A549 (cell line): Measurements from ENCODE around the gene MAST3. TPM values are rescaled to one million over a fixed set of nuclear protein-coding genes. Genes with fewer than 3 reads are reported as not detected.

Experiments
- ATAC-seq, 2 experiments: fragments of 200-7000 bp in 1 of 2; fragments of >200 bp in 1 of 2; cut with Nextera tagmentation in 1 of 2; cut with Tn5 transposase in 1 of 2; 3 replicates each; pipeline versions ENCODE4 v1.8.0 to v1.9.1; 2018 to 2020; ENCODE audit warnings: mild to moderate bottlenecking in 1 of 2, moderate library complexity in 1 of 2
- CTCF ChIA-PET: fragments of 300-600 bp; sonication (Branson Sonifier 250); formaldehyde crosslinking; extraction: SDS; loops from one replicate; lab custom pipeline; 2021; ENCODE audit warnings: antibody characterized with exemption, inconsistent platforms; lab: Yijun Ruan, JAX
- POLR2A ChIA-PET: fragments of 350-600 bp; formaldehyde crosslinking; extraction: SDS; loops from one replicate; lab custom pipeline; 2021; ENCODE audit warnings: antibody characterized with exemption, inconsistent platforms; lab: Yijun Ruan, JAX
- DNase-seq, 2 experiments: peaks; one replicate each; pipeline versions ENCODE4 v3.0.0 to v3.0.0-alpha.2; 2011 to 2016; ENCODE audit warnings: low read depth in 1 of 2, low spot score in 1 of 2
- FAIRE-seq: peaks from 2 replicates; lab custom pipeline; 2011; peaks lifted over from hg19 to GRCh38; lab: Jason Lieb, UNC
- H3K27ac ChIP-seq, 2 experiments: fragments of >200 bp; sonication (Bioruptor Twin); formaldehyde crosslinking; 3 replicates each; pipeline ENCODE4 v1.5.1; 2016 to 2017
- H3K4me1 ChIP-seq: fragments of >200 bp; sonication (Bioruptor Twin); formaldehyde crosslinking; 3 replicates; pipeline ENCODE4 v1.6.1; 2016
- H3K4me2 ChIP-seq: fragments of >200 bp; sonication (Bioruptor Twin); formaldehyde crosslinking; 3 replicates; pipeline ENCODE4 v1.6.1; 2016
- H3K4me3 ChIP-seq: fragments of >200 bp; sonication (Bioruptor Twin); formaldehyde crosslinking; 3 replicates; pipeline ENCODE4 v1.5.1; 2016
- H3K9me3 ChIP-seq: fragments of >200 bp; sonication (Bioruptor Twin); formaldehyde crosslinking; 3 replicates; pipeline ENCODE4 v1.6.1; 2016
- BHLHE40 ChIP-seq: IDR thresholded peaks from 2 replicates; pipeline ENCODE4 v1.6.1; 2012; ENCODE audit warnings: low read depth, low read length, inconsistent platforms
- CBX2 ChIP-seq: fragments of 200-600 bp; sonication (generic); IDR thresholded peaks from 2 replicates; pipeline ENCODE4 v1.6.1; 2016; ENCODE audit warnings: low read depth, mild to moderate bottlenecking, borderline replicate concordance
- CBX8 ChIP-seq: fragments of 200-600 bp; sonication (generic); IDR thresholded peaks from 2 replicates; pipeline ENCODE4 v1.6.1; 2016
- CEBPB ChIP-seq, 2 experiments: fragments of >200 bp in 1 of 2; sonication (Bioruptor Twin) in 1 of 2; formaldehyde crosslinking in 1 of 2; IDR thresholded peaks; 2 replicates each; pipeline ENCODE4 v1.6.1; 2012 to 2016
- CHD4 ChIP-seq: fragments of 200-600 bp; sonication (generic); IDR thresholded peaks from 2 replicates; pipeline ENCODE4 v1.6.1; 2016; ENCODE audit warnings: antibody characterized with exemption, mild to moderate bottlenecking, borderline replicate concordance
- EHF ChIP-seq: fragments of 250-450 bp; sonication (Bioruptor Pico); IDR thresholded peaks from 2 replicates; pipeline ENCODE4 v1.5.0; 2020; ENCODE audit warnings: mild to moderate bottlenecking
- EHMT2 ChIP-seq: fragments of 200-600 bp; sonication (generic); IDR thresholded peaks from 2 replicates; pipeline ENCODE4 v1.6.1; 2016; ENCODE audit warnings: antibody characterized with exemption, low read depth, mild to moderate bottlenecking, moderate library complexity
- ESRRA ChIP-seq: fragments of 150-350 bp; IDR thresholded peaks from 2 replicates; pipeline ENCODE4 v1.6.1; 2014; ENCODE audit warnings: mild to moderate bottlenecking, low read length, borderline replicate concordance
- GATA3 ChIP-seq: IDR thresholded peaks from 2 replicates; pipeline ENCODE4 v1.6.1; 2012; ENCODE audit warnings: borderline replicate concordance
- HDAC2 ChIP-seq: fragments of 200-600 bp; sonication (generic); IDR thresholded peaks from 2 replicates; pipeline ENCODE4 v1.6.1; 2016
- HOXB13 ChIP-seq: fragments of 250-450 bp; sonication (Bioruptor Pico); IDR thresholded peaks from 2 replicates; pipeline ENCODE4 v1.5.0; 2020; ENCODE audit warnings: low read depth, mild to moderate bottlenecking, moderate library complexity
- JUN ChIP-seq, 2 experiments: fragments of >200 bp; sonication (Bioruptor Twin); formaldehyde crosslinking; IDR thresholded peaks; 2 replicates in 1 of 2; 3 replicates in 1 of 2; pipeline ENCODE4 v1.6.1; 2016 to 2017
- JUNB ChIP-seq: fragments of >200 bp; sonication (Bioruptor Twin); formaldehyde crosslinking; IDR thresholded peaks from 2 replicates; pipeline ENCODE4 v1.6.1; 2016
- KDM1A ChIP-seq: fragments of 200-600 bp; sonication (generic); IDR thresholded peaks from 2 replicates; pipeline ENCODE4 v1.6.1; 2016; ENCODE audit warnings: low read depth, mild to moderate bottlenecking
- MYC ChIP-seq: IDR thresholded peaks from 2 replicates; pipeline ENCODE4 v1.6.1; 2012; ENCODE audit warnings: mild to moderate bottlenecking, inconsistent platforms, low read length, improper control_type of control experiment, borderline replicate concordance
- NPAS2 ChIP-seq: fragments of 250-450 bp; sonication (Bioruptor Pico); IDR thresholded peaks from 2 replicates; pipeline ENCODE4 v1.8.0; 2022; ENCODE audit warnings: mild to moderate bottlenecking, moderate library complexity, borderline replicate concordance
- NR3C1 ChIP-seq: fragments of >200 bp; sonication (Bioruptor Twin); formaldehyde crosslinking; IDR thresholded peaks from 3 replicates; pipeline ENCODE4 v1.6.1; 2017
- POLR2AphosphoS2 ChIP-seq: conservative IDR thresholded peaks from 2 replicates; pipeline ENCODE4 v1.6.1; 2012; ENCODE audit warnings: low read length, improper control_type of control experiment, inconsistent platforms
- RARB ChIP-seq: fragments of 250-450 bp; sonication (Bioruptor Pico); IDR thresholded peaks from 2 replicates; pipeline ENCODE4 v1.8.0; 2021; ENCODE audit warnings: mild to moderate bottlenecking, moderate library complexity
- TFCP2L1 ChIP-seq: fragments of 250-450 bp; sonication (Bioruptor Pico); IDR thresholded peaks from 2 replicates; pipeline ENCODE4 v1.5.0; 2021; ENCODE audit warnings: mild to moderate bottlenecking
- ZFP36 ChIP-seq: fragments of 450-650 bp; IDR thresholded peaks from 2 replicates; pipeline ENCODE4 v1.6.1; 2014; ENCODE audit warnings: borderline replicate concordance; ENCODE audit not compliant: partially characterized antibody
- ZNF302 ChIP-seq: fragments of 250-450 bp; sonication (Bioruptor Pico); IDR thresholded peaks from 2 replicates; pipeline ENCODE4 v1.9.0; 2021; ENCODE audit warnings: inconsistent platforms, mild to moderate bottlenecking, moderate library complexity
- WGBS: methylation state at CpG from one replicate; pipeline ENCODE4 v1.1.6; 2017; ENCODE audit errors: missing lambda C conversion rate; 5-methylcytosine and 5-hydroxymethylcytosine counted together
- polyA plus RNA-seq, 4 experiments: library from polyadenylated mRNA; depleted of rRNA in 3 of 4; stranded (reverse); fragments of >200 nt; fragmentation: RNase III in 1 of 4; extraction: RNeasy Plus Mini Kit Qiagen cat#74134 plus additional on column Dnase treatment in 1 of 4; gene quantifications; 2 replicates in 3 of 4; 3 replicates in 1 of 4; pipeline ENCODE4 v1.2.3, GENCODE V29; 2011 to 2017
- TF ChIP-seq, protein P1 (sequence below): IDR thresholded peaks from 2 replicates; pipeline ENCODE4 v1.6.1; 2012
- TF ChIP-seq, protein P2 (sequence below): fragments of 450-650 bp; IDR thresholded peaks from 2 replicates; pipeline ENCODE4 v1.6.1; 2014; ENCODE audit warnings: antibody characterized with exemption
- TF ChIP-seq, protein P3 (sequence below): fragments of >200 bp; sonication (Bioruptor Twin); formaldehyde crosslinking; IDR thresholded peaks from 3 replicates; pipeline ENCODE4 v1.6.1; 2016

The MAST3 gene
- polyA plus RNA-seq, 2 of the 4 experiments (the other 2 are of a cell fraction): 1.3 to 2.5 TPM

DNA sequence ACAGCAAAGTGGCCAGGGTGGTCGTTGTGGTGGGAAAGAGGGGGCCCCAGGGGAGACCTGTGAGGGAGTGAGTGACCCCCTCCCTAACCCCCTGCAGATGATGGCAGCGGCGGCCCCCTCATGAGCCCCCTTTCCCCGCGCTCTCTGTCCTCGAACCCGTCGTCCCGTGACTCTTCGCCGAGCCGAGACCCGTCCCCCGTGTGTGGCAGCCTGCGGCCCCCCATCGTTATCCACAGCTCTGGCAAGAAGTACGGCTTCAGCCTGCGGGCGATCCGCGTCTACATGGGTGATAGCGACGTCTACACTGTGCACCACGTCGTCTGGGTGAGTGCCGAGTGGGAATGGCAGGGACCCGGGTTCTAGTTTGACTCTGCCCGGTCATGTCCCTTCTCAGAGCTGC is 47.3 kb downstream of the MAST3 start:
- TF ChIP-seq NR3C1: no peak
- TF ChIP-seq, protein P1, sequence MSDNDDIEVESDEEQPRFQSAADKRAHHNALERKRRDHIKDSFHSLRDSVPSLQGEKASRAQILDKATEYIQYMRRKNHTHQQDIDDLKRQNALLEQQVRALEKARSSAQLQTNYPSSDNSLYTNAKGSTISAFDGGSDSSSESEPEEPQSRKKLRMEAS: no peak
- TF ChIP-seq BHLHE40: no peak
- TF ChIP-seq ESRRA: no peak
- TF ChIP-seq HOXB13: no peak
- no peak for TF ChIP-seq ZNF302
- no peak for TF ChIP-seq CBX2
- no peak for TF ChIP-seq GATA3
- TF ChIP-seq POLR2AphosphoS2: no peak
- TF ChIP-seq KDM1A: no peak
- TF ChIP-seq, protein P2, sequence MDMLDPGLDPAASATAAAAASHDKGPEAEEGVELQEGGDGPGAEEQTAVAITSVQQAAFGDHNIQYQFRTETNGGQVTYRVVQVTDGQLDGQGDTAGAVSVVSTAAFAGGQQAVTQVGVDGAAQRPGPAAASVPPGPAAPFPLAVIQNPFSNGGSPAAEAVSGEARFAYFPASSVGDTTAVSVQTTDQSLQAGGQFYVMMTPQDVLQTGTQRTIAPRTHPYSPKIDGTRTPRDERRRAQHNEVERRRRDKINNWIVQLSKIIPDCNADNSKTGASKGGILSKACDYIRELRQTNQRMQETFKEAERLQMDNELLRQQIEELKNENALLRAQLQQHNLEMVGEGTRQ: no peak
- TF ChIP-seq EHF (CRISPR knock-in tag): no peak
- no peak for TF ChIP-seq CHD4
- no peak for TF ChIP-seq CBX8
- no peak for TF ChIP-seq JUNB
- no peak for TF ChIP-seq NPAS2 (CRISPR knock-in tag)
- FAIRE-seq (no peak), ATAC-seq (no peak), DNase-seq (no peak)
- H3K27ac ChIP-seq: no peak overlapping the region
- H3K9me3 ChIP-seq: no peaks in the 10 kb centered on the region
- H3K4me3 ChIP-seq: no peak overlapping the region
- no peaks in the 10 kb centered on the region for H3K4me1 ChIP-seq
- CTCF ChIA-PET: interaction anchor here (1.0 to 1.5 kb wide), 5 partner anchors 32 to 134 kb away, joined by 3 to 6 read pairs (median 3); no protein-coding TSS in a partner anchor
- POLR2A ChIA-PET: no interaction called here
- H3K4me2 ChIP-seq: no peak overlapping the region
- WGBS: 94% methylated on average over 27 of the region's 28 CpGs

DNA sequence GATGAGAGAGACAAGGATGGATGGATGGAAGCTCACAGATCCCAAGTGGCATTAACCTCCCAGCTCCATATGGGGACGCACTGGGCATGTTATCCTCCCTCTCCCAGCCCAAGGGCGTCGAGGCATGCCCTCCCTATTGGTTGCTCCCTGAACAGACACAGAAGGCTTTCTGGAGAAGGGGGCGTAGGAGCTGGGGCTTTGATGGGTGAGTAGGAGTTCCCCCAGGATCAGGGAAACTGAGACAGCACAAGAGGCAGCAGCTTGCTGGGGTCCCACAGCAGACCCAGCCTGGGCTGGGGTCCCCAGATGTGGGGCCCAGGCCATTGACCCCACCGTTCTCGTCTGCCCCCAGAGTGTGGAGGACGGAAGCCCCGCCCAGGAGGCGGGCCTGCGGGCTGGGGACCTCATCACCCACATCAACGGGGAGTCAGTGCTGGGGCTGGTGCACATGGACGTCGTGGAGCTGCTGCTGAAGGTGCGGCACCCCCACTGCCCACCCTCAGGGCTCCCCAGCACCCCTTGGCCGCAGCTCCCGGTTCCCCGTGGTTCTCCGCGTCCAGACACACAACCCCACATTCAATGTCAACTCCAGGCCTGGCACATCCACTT is 47.9 kb downstream of the MAST3 start:
- H3K9me3 ChIP-seq: no peaks in the 10 kb centered on the region
- no peak overlapping the region for H3K4me2 ChIP-seq
- ChIA-PET POLR2A (no interaction called here), CTCF (interaction anchor here (1.2 to 1.5 kb wide), 4 partner anchors 32 to 134 kb away, joined by 3 to 6 read pairs (median 3); no protein-coding TSS in a partner anchor)
- TF ChIP-seq CEBPB (IDR thresholded peaks at IDR 0.05): no peak
- TF ChIP-seq JUN (IDR thresholded peaks at IDR 0.05): no peak
- no peak for TF ChIP-seq RARB (CRISPR knock-in tag)
- no peak for TF ChIP-seq TFCP2L1 (CRISPR knock-in tag)
- TF ChIP-seq ZFP36: no peak
- no peak for TF ChIP-seq MYC
- TF ChIP-seq, protein P3, sequence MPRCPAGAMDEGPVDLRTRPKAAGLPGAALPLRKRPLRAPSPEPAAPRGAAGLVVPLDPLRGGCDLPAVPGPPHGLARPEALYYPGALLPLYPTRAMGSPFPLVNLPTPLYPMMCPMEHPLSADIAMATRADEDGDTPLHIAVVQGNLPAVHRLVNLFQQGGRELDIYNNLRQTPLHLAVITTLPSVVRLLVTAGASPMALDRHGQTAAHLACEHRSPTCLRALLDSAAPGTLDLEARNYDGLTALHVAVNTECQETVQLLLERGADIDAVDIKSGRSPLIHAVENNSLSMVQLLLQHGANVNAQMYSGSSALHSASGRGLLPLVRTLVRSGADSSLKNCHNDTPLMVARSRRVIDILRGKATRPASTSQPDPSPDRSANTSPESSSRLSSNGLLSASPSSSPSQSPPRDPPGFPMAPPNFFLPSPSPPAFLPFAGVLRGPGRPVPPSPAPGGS: no peak
- TF ChIP-seq, protein P2: no peak
- TF ChIP-seq HDAC2: no peak
- no peak for TF ChIP-seq BHLHE40
- TF ChIP-seq POLR2AphosphoS2: no peak
- TF ChIP-seq EHMT2: no peak
- no peak for FAIRE-seq
- 90% methylated on average over 19 of the region's 19 CpGs for WGBS
- DNase-seq: no peak
- H3K27ac ChIP-seq: no peak overlapping the region
- no peaks in the 10 kb centered on the region for H3K4me1 ChIP-seq
- no peak for ATAC-seq
- no peak overlapping the region for H3K4me3 ChIP-seq
